Measurements from ENCODE around the gene SUMF2. TPM values are rescaled to one million over a fixed set of nuclear protein-coding genes. Genes with fewer than 3 reads are reported as not detected.

The SUMF2 gene
- total and polyA plus RNA-seq, 2 of the 13 experiments (the other 11 are each of a cell fraction or from before 2014, with no cell fraction given): 48.9 to 54.4 TPM

DNA sequence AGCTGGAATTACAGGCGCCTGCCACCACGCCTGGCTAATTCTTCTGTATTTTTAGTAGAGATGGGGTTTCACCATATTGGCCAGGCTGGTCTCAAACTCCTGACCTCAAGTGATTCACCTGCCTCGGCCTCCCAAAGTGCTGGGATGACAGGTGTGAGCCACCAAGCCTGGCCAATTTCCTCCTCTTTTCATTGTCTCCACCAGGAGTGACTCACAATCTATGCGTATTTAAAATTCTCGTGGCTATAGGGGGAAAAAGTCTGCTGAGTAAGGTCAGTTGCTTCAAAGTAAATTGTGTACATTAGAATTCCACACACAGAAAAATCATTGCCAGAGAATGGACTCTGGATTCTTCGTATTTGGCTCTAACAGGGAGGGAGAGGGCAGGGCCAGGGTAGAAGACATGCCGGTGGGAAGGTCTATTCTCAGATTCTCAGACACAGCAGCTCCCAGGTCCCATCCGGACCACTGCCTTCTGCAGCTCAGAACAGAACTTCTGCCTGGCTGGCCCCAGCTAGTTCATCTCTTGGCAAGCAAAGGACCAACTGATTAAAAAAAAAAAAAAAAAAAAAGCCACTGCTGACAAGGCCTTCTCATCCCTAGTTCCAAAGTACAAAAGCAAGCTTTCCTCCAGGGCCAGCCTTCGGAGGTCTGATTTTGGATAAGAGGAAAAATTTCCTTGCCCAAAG lies 35.0 kb upstream of the SUMF2 start (continued):
- TF ChIP-seq, protein P1, sequence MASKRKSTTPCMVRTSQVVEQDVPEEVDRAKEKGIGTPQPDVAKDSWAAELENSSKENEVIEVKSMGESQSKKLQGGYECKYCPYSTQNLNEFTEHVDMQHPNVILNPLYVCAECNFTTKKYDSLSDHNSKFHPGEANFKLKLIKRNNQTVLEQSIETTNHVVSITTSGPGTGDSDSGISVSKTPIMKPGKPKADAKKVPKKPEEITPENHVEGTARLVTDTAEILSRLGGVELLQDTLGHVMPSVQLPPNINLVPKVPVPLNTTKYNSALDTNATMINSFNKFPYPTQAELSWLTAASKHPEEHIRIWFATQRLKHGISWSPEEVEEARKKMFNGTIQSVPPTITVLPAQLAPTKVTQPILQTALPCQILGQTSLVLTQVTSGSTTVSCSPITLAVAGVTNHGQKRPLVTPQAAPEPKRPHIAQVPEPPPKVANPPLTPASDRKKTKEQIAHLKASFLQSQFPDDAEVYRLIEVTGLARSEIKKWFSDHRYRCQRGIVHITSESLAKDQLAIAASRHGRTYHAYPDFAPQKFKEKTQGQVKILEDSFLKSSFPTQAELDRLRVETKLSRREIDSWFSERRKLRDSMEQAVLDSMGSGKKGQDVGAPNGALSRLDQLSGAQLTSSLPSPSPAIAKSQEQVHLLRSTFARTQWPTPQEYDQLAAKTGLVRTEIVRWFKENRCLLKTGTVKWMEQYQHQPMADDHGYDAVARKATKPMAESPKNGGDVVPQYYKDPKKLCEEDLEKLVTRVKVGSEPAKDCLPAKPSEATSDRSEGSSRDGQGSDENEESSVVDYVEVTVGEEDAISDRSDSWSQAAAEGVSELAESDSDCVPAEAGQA (IDR thresholded peaks at IDR 0.05; ENCODE audit: low read depth): no peak
- TF ChIP-seq, protein P1 (CRISPR knock-in tag; IDR thresholded peaks at IDR 0.05; ENCODE audit: borderline replicate concordance): no peak
- no peak for TF ChIP-seq ZNF446 (CRISPR knock-in tag; IDR thresholded peaks at IDR 0.05)
- TF ChIP-seq KLF16 (CRISPR knock-in tag; IDR thresholded peaks at IDR 0.05): 0 out of 4 replicates have a peak, but pooled peaks of 1 of the 2 experiments have one; percentile 11
- no peak for TF ChIP-seq ZNF296 (CRISPR knock-in tag; conservative IDR thresholded peaks at IDR 0.05)
- TF ChIP-seq GZF1 (CRISPR knock-in tag; IDR thresholded peaks at IDR 0.05): no peak
- TF ChIP-seq UBTF (CRISPR knock-in tag; IDR thresholded peaks at IDR 0.05): no peak
- peak; percentile 38; the same call in 1 of the 2 replicates for TF ChIP-seq ZSCAN9 (CRISPR knock-in tag; IDR thresholded peaks at IDR 0.05; ENCODE audit: borderline replicate concordance)
- TF ChIP-seq ZNF235 (CRISPR knock-in tag; IDR thresholded peaks at IDR 0.05; ENCODE audit: borderline replicate concordance): no peak
- no peak for TF ChIP-seq ZNF83 (CRISPR knock-in tag; IDR thresholded peaks at IDR 0.05; ENCODE audit: borderline replicate concordance)
- TF ChIP-seq YY1 (IDR thresholded peaks at IDR 0.05; ENCODE audit: insufficient read depth, insufficient replicate concordance, low read depth, low read length): no peak
- TF ChIP-seq ZNF530 (CRISPR knock-in tag; IDR thresholded peaks at IDR 0.05; ENCODE audit: low read depth): no peak
- no peak for TF ChIP-seq U2AF2 (IDR thresholded peaks at IDR 0.05; ENCODE audit: low read depth, low read length)
- TF ChIP-seq ELF1 (CRISPR knock-in tag; IDR thresholded peaks at IDR 0.05): no peak
- TF ChIP-seq MEIS1 (CRISPR knock-in tag; IDR thresholded peaks at IDR 0.05; ENCODE audit: borderline replicate concordance): 0 out of 2 replicates have a peak, but pooled peaks have one; percentile 19
- TF ChIP-seq, protein P2, sequence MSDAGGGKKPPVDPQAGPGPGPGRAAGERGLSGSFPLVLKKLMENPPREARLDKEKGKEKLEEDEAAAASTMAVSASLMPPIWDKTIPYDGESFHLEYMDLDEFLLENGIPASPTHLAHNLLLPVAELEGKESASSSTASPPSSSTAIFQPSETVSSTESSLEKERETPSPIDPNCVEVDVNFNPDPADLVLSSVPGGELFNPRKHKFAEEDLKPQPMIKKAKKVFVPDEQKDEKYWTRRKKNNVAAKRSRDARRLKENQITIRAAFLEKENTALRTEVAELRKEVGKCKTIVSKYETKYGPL (CRISPR knock-in tag; IDR thresholded peaks at IDR 0.05): no peak
- no peak for TF ChIP-seq ZNF33B (CRISPR knock-in tag; IDR thresholded peaks at IDR 0.05)
- TF ChIP-seq NFYB (CRISPR knock-in tag; IDR thresholded peaks at IDR 0.05): no peak
- no peak for TF ChIP-seq ZNF263 (CRISPR knock-in tag; IDR thresholded peaks at IDR 0.05)
- no peak for TF ChIP-seq MIER2 (CRISPR knock-in tag; IDR thresholded peaks at IDR 0.05)
- TF ChIP-seq SAFB2 (CRISPR knock-in tag; IDR thresholded peaks at IDR 0.05; ENCODE audit: borderline replicate concordance, low read depth): no peak
- no peak for TF ChIP-seq ZC3H4 (CRISPR knock-in tag; IDR thresholded peaks at IDR 0.05; ENCODE audit: borderline replicate concordance)
- TF ChIP-seq NFIC (IDR thresholded peaks at IDR 0.05; ENCODE audit: low read length): peak; percentile 55

All from HepG2 (cell line).